Measurements from ENCODE around the gene TLCD1. TPM values are rescaled to one million over a fixed set of nuclear protein-coding genes. Genes with fewer than 3 reads are reported as not detected.

The TLCD1 gene
- total and polyA plus RNA-seq, 10 of the 15 experiments (the other 5 are each of a cell fraction or from before 2014, with no cell fraction given): 2.9 to 19.8 (median 7.7) TPM

- TF ChIP-seq CUX1 (IDR thresholded peaks at IDR 0.05; ENCODE audit: insufficient replicate concordance, low read depth, low read length) (no peak), PAX8 (IDR thresholded peaks at IDR 0.05) (no peak), BCLAF1 (IDR thresholded peaks at IDR 0.05) (no peak), EGR1 (IDR thresholded peaks at IDR 0.05; ENCODE audit: borderline replicate concordance in 1 of 2, low read depth in 2 of 2, low read length in 2 of 2) (no peak), MYC (IDR thresholded peaks at IDR 0.05; ENCODE audit: insufficient read depth, insufficient read length, insufficient replicate concordance, low read length, severe bottlenecking) (no peak), IKZF2 (IDR thresholded peaks at IDR 0.05) (no peak)
Observed at GRCh38 chr17:28756049-28756804, 30.2 kb upstream of the TLCD1 start (continued).

All from GM12878 (cell line).